IMR-90 (cell line): ENCODE measurements around the gene RIOK1. TPM values are rescaled to one million over a fixed set of nuclear protein-coding genes. Genes with fewer than 3 reads are reported as not detected.

Experiments used
- ATAC-seq: fragments of 200-7000 bp; cut with Tn5 transposase; 2 replicates; pipeline ENCODE4 v1.9.1; 2020; ENCODE audit warnings: low read depth, mild to moderate bottlenecking, moderate library complexity
- BruUV-seq: library from RNA; stranded (reverse); fragments of 400-500 nt; replicated peaks from 2 replicates; lab custom pipeline; 2021; lab: Mats Ljungman, UMichigan
- CTCF ChIA-PET: fragments of 300-600 bp; formaldehyde crosslinking; extraction: SDS; loops from one replicate; lab custom pipeline; 2021; ENCODE audit warnings: antibody characterized with exemption; lab: Yijun Ruan, JAX
- POLR2A ChIA-PET: fragments of 300-600 bp; sonication (Branson Sonifier 250); formaldehyde crosslinking; loops from one replicate; lab custom pipeline; 2022; ENCODE audit warnings: antibody characterized with exemption; ENCODE audit not compliant: unreplicated experiment; lab: Charles Lee
- DNase-seq: peaks from one replicate; pipeline ENCODE4 v3.0.0; 2013
- H2AFZ ChIP-seq: replicated peaks from 2 replicates; pipeline ENCODE3; 2013; ENCODE audit warnings: low read length, mild to moderate bottlenecking; ENCODE audit not compliant: poor library complexity
- H2AK5ac ChIP-seq: 2 replicates; pipeline ENCODE4 v1.6.1; 2013; ENCODE audit warnings: low read depth, low read length, inconsistent platforms
- H2AK9ac ChIP-seq: replicated peaks from 2 replicates; pipeline ENCODE3; 2013; ENCODE audit warnings: mild to moderate bottlenecking, low read depth, low read length, moderate library complexity; ENCODE audit not compliant: poor library complexity
- H2BK120ac ChIP-seq: 2 replicates; pipeline ENCODE4 v1.6.1; 2013; ENCODE audit warnings: low read depth, low read length, inconsistent platforms
- H2BK15ac ChIP-seq: 3 replicates; pipeline ENCODE4 v1.6.1; 2013; ENCODE audit warnings: low read depth, low read length, inconsistent platforms
- H2BK20ac ChIP-seq: 2 replicates; pipeline ENCODE4 v1.6.1; 2013; ENCODE audit warnings: low read depth, mild to moderate bottlenecking, inconsistent platforms, low read length, moderate library complexity
- H2BK5ac ChIP-seq: 2 replicates; pipeline ENCODE4 v1.6.1; 2013; ENCODE audit warnings: mild to moderate bottlenecking, low read depth, low read length, inconsistent platforms; ENCODE audit not compliant: poor library complexity, severe bottlenecking
- H3K14ac ChIP-seq: replicated peaks from 2 replicates; pipeline ENCODE4 v1.6.1; 2013; ENCODE audit warnings: low read depth, low read length, inconsistent platforms
- H3K18ac ChIP-seq: 2 replicates; pipeline ENCODE4 v1.6.1; 2013; ENCODE audit warnings: low read depth, low read length, control low read depth
- H3K23ac ChIP-seq: 2 replicates; pipeline ENCODE4 v1.6.1; 2013; ENCODE audit warnings: low read depth, low read length, inconsistent platforms
- H3K27ac ChIP-seq: 2 replicates; pipeline ENCODE4 v1.5.1; 2013; ENCODE audit warnings: mild to moderate bottlenecking, control low read depth, low read length; ENCODE audit not compliant: insufficient read depth
- H3K27me3 ChIP-seq: 2 replicates; pipeline ENCODE4 v1.6.1; 2013; ENCODE audit warnings: low read length; ENCODE audit not compliant: control insufficient read depth, insufficient read depth
- H3K36me3 ChIP-seq: 2 replicates; pipeline ENCODE4 v1.6.1; 2013; ENCODE audit warnings: low read length, mixed read lengths; ENCODE audit not compliant: control insufficient read depth, insufficient read depth
- H3K4ac ChIP-seq: 2 replicates; pipeline ENCODE4 v1.6.1; 2013; ENCODE audit warnings: low read depth, low read length, inconsistent platforms
- H3K4me1 ChIP-seq: 2 replicates; pipeline ENCODE4 v1.6.1; 2013; ENCODE audit warnings: low read length, mixed read lengths; ENCODE audit not compliant: control insufficient read depth, insufficient read depth
- H3K4me2 ChIP-seq: 2 replicates; pipeline ENCODE4 v1.6.1; 2013; ENCODE audit warnings: low read depth, mild to moderate bottlenecking, control low read depth, low read length, moderate library complexity
- H3K4me3 ChIP-seq: 2 replicates; pipeline ENCODE4 v1.5.1; 2013; ENCODE audit warnings: low read depth, mild to moderate bottlenecking, control low read depth, low read length, moderate library complexity; ENCODE audit not compliant: insufficient read depth
- H3K56ac ChIP-seq: 2 replicates; pipeline ENCODE4 v1.6.1; 2013; ENCODE audit warnings: low read length, inconsistent platforms; ENCODE audit not compliant: insufficient read depth; ENCODE audit errors: extremely low read depth
- H3K79me1 ChIP-seq, 2 experiments: 2 replicates each; pipeline ENCODE4 v1.6.1; 2013; ENCODE audit warnings: low read length in 2 of 2, inconsistent platforms in 1 of 2, low read depth in 1 of 2
- H3K9ac ChIP-seq: 2 replicates; pipeline ENCODE4 v1.6.1; 2013; ENCODE audit warnings: low read depth, low read length, control low read depth
- H3K9me1 ChIP-seq: 2 replicates; pipeline ENCODE4 v1.6.1; 2013; ENCODE audit warnings: low read length, inconsistent platforms; ENCODE audit not compliant: insufficient read depth
- H3K9me3 ChIP-seq: 2 replicates; pipeline ENCODE4 v1.6.1; 2013; ENCODE audit warnings: low read length; ENCODE audit not compliant: control insufficient read depth, insufficient read depth
- H4K20me1 ChIP-seq: 2 replicates; pipeline ENCODE4 v1.6.1; 2013; ENCODE audit warnings: low read length, inconsistent platforms; ENCODE audit not compliant: insufficient read depth
- H4K5ac ChIP-seq: 2 replicates; pipeline ENCODE4 v1.6.1; 2013; ENCODE audit warnings: mild to moderate bottlenecking, low read depth, low read length, control low read depth
- H4K8ac ChIP-seq, 2 experiments: 2 replicates each; pipeline ENCODE4 v1.6.1; 2013; ENCODE audit warnings: low read depth in 2 of 2, low read length in 2 of 2, control low read depth in 1 of 2, inconsistent platforms in 1 of 2
- H4K91ac ChIP-seq: 2 replicates; pipeline ENCODE4 v1.6.1; 2013; ENCODE audit warnings: low read depth, low read length, inconsistent platforms; ENCODE audit not compliant: insufficient read depth
- CEBPB ChIP-seq: IDR thresholded peaks from 2 replicates; pipeline ENCODE4 v1.6.1; 2012; ENCODE audit warnings: low read depth, low read length, improper control_type of control experiment
- FOS ChIP-seq: fragments of 150-350 bp; IDR thresholded peaks from 2 replicates; pipeline ENCODE4 v1.6.1; 2016; ENCODE audit warnings: low read depth, low read length
- MAFK ChIP-seq: IDR thresholded peaks from 2 replicates; pipeline ENCODE4 v1.6.1; 2012; ENCODE audit warnings: low read depth, low read length, improper control_type of control experiment
- MAZ ChIP-seq: IDR thresholded peaks from 2 replicates; pipeline ENCODE4 v1.6.1; 2012; ENCODE audit warnings: low read depth, mild to moderate bottlenecking, low read length, improper control_type of control experiment, moderate library complexity, borderline replicate concordance
- MXI1 ChIP-seq: IDR thresholded peaks from 2 replicates; pipeline ENCODE4 v1.6.1; 2012; ENCODE audit warnings: low read depth, mild to moderate bottlenecking, low read length, moderate library complexity, borderline replicate concordance
- POLR2A ChIP-seq: IDR thresholded peaks from 2 replicates; pipeline ENCODE4 v1.6.1; 2012; ENCODE audit warnings: mild to moderate bottlenecking, low read depth, low read length
- RFX5 ChIP-seq: IDR thresholded peaks from 2 replicates; pipeline ENCODE4 v1.8.0; 2012; ENCODE audit warnings: low read depth, mild to moderate bottlenecking, low read length, moderate library complexity
- SMC3 ChIP-seq: fragments of 150-350 bp; IDR thresholded peaks from 2 replicates; pipeline ENCODE4 v1.6.1; 2016; ENCODE audit warnings: low read depth, mild to moderate bottlenecking, antibody characterized with exemption, low read length, moderate library complexity
- WGBS, 2 experiments: methylation state at CpG; one replicate each; pipeline versions ENCODE4 v1.1.5 to v1.1.7; 2013; ENCODE audit warnings: missing lambda C conversion rate in 2 of 2; ENCODE audit not compliant: insufficient read length in 1 of 2; ENCODE audit errors: extremely low coverage in 2 of 2; 5-methylcytosine and 5-hydroxymethylcytosine counted together
- dilution Hi-C: fragments of 300-500 bp; cut with HindIII; formaldehyde crosslinking; loops from one replicate; pipeline ENCODE4 v1.14.3; 2018; ENCODE audit warnings: low sequenced_read_pairs; ENCODE audit not compliant: unreplicated experiment
- in situ Hi-C: fragments of 300-500 bp; cut with MboI; formaldehyde crosslinking; loops from 3 replicates; pipeline ENCODE4 v1.14.3; 2019; ENCODE audit warnings: low sequenced_read_pairs, inconsistent platforms, mixed read lengths
- intact Hi-C: fragments of 100-400 bp; cut with micrococcal nuclease; formaldehyde crosslinking; loops from 2 replicates; pipeline ENCODE4 v1.10.0; 2022
- polyA plus RNA-seq, 3 experiments: library from polyadenylated mRNA; depleted of rRNA; stranded (reverse); fragments of >200 nt; gene quantifications; 2 replicates each; pipeline ENCODE4 v1.2.3, GENCODE V29; 2012; ENCODE audit warnings: low replicate concordance in 1 of 3
- total RNA-seq: library from RNA; depleted of rRNA; stranded (reverse); fragments of >200 nt; gene quantifications from 2 replicates; pipeline ENCODE4 v1.2.3, GENCODE V29; 2012
- TF ChIP-seq, protein P1 (sequence below): fragments of 150-350 bp; IDR thresholded peaks from 2 replicates; pipeline ENCODE4 v1.6.1; 2017; ENCODE audit warnings: mild to moderate bottlenecking, antibody characterized with exemption, low read length, low read depth
- TF ChIP-seq, protein P2 (sequence below): fragments of 150-350 bp; IDR thresholded peaks from 2 replicates; pipeline ENCODE4 v1.6.1; 2016; ENCODE audit warnings: low read depth, mild to moderate bottlenecking, low read length, moderate library complexity, borderline replicate concordance
- TF ChIP-seq, protein P3 (sequence below): conservative IDR thresholded peaks from 2 replicates; pipeline ENCODE4 v1.5.1; 2012; ENCODE audit warnings: mild to moderate bottlenecking, low read depth, low read length, improper control_type of control experiment

The RIOK1 gene
- total and polyA plus RNA-seq, 2 of the 4 experiments (the other 2 are of a cell fraction): 17.0 to 17.8 TPM

DNA sequence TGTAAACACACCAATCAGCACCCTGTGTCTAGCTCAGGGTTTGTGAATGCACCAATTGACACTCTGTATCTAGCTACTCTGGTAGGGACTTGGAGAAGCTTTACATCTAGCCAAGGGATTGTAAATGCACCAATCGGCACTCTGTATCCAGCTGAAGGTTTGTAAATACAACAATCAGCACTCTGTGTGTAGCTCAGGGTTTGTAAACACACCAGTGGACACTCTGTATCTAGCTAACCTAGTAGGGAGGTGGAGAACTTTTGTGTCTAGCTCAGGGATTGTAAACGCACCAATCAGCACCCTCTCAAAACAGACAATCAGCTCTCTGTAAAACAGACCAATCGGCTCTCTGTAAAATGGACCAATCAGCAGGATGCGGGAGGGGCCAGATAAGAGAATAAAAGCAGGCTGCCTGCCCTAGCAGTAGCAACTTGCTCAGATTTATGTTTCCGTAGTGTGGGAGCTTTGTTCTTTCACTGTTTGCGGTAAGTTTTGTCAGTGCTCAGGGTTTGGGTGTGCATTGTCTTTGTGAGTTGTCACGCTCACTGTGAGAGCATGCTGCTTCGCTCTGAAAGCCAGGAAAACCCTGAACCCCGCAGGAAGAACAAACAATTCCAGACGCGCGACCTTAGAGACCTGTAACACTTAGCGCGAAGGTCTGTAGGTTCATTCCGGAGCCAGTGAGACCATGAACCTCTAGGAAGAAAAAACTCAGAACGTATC, 37.0 kb downstream of the RIOK1 start:
- no peak overlapping the region for H3K27ac ChIP-seq
- no peak overlapping the region for H4K91ac ChIP-seq
- H3K36me3 ChIP-seq: no peaks in the 10 kb centered on the region
- in situ Hi-C loops (no loop called here), intact Hi-C loops (no loop called here), dilution Hi-C loops (no loop called here)
- H4K5ac ChIP-seq: no peak overlapping the region
- no peak overlapping the region for H3K18ac ChIP-seq
- H3K9me3 ChIP-seq: no peaks in the 10 kb centered on the region
- no peaks in the 10 kb centered on the region for H4K20me1 ChIP-seq
- no peak overlapping the region for H2BK20ac ChIP-seq
- ChIA-PET CTCF (no interaction called here), POLR2A (interaction anchor here (0.6 kb wide), 1 partner anchor 125 kb away, joined by 3 read pairs; no protein-coding TSS in a partner anchor)
- no peaks in the 10 kb centered on the region for H3K4me1 ChIP-seq
- peak overlapping the region; percentile 17 for H2AFZ ChIP-seq
- no peak overlapping the region for H2BK5ac ChIP-seq
- no peak overlapping the region for H2AK5ac ChIP-seq
- no peak for ATAC-seq
- 100% methylated on average over 1 of the region's 16 CpGs; no CpG with 5 or more reads in 1 of the 2 experiments for WGBS, 2 experiments
- H3K4me2 ChIP-seq: no peak overlapping the region
- no peak overlapping the region for H2AK9ac ChIP-seq
- peaks cover 3% of the 10 kb centered on the region; the same call in 1 of the 2 replicates for H3K9me1 ChIP-seq
- H3K4me3 ChIP-seq: no peak overlapping the region
- no peaks in the 10 kb centered on the region for H3K27me3 ChIP-seq
- no peak overlapping the region for H2BK15ac ChIP-seq
- no TSS peak for BruUV-seq
- H3K56ac ChIP-seq: no peak overlapping the region
- DNase-seq: no peak
- H4K8ac ChIP-seq: no peak overlapping the region
- H3K4ac ChIP-seq: no peak overlapping the region
- no peak overlapping the region for H3K14ac ChIP-seq
- no peak overlapping the region for H2BK120ac ChIP-seq
- H3K23ac ChIP-seq: no peak overlapping the region
- no peaks in the 10 kb centered on the region for H3K79me1 ChIP-seq
- no peak overlapping the region for H3K9ac ChIP-seq
- TF ChIP-seq MAZ (no peak), RFX5 (no peak), FOS (no peak), MXI1 (no peak), MAFK (no peak), SMC3 (no peak), POLR2A (no peak), CEBPB (no peak)
- TF ChIP-seq, protein P1, sequence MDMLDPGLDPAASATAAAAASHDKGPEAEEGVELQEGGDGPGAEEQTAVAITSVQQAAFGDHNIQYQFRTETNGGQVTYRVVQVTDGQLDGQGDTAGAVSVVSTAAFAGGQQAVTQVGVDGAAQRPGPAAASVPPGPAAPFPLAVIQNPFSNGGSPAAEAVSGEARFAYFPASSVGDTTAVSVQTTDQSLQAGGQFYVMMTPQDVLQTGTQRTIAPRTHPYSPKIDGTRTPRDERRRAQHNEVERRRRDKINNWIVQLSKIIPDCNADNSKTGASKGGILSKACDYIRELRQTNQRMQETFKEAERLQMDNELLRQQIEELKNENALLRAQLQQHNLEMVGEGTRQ: no peak
- TF ChIP-seq, protein P2, sequence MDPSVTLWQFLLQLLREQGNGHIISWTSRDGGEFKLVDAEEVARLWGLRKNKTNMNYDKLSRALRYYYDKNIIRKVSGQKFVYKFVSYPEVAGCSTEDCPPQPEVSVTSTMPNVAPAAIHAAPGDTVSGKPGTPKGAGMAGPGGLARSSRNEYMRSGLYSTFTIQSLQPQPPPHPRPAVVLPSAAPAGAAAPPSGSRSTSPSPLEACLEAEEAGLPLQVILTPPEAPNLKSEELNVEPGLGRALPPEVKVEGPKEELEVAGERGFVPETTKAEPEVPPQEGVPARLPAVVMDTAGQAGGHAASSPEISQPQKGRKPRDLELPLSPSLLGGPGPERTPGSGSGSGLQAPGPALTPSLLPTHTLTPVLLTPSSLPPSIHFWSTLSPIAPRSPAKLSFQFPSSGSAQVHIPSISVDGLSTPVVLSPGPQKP: no peak
- TF ChIP-seq, protein P3, sequence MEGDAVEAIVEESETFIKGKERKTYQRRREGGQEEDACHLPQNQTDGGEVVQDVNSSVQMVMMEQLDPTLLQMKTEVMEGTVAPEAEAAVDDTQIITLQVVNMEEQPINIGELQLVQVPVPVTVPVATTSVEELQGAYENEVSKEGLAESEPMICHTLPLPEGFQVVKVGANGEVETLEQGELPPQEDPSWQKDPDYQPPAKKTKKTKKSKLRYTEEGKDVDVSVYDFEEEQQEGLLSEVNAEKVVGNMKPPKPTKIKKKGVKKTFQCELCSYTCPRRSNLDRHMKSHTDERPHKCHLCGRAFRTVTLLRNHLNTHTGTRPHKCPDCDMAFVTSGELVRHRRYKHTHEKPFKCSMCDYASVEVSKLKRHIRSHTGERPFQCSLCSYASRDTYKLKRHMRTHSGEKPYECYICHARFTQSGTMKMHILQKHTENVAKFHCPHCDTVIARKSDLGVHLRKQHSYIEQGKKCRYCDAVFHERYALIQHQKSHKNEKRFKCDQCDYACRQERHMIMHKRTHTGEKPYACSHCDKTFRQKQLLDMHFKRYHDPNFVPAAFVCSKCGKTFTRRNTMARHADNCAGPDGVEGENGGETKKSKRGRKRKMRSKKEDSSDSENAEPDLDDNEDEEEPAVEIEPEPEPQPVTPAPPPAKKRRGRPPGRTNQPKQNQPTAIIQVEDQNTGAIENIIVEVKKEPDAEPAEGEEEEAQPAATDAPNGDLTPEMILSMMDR: no peak
